HEK293 (cell line): ENCODE measurements around the gene SDE2.

Experiments used
- ZBTB7A ChIP-seq: fragments of 450-650 bp; formaldehyde crosslinking; IDR thresholded peaks from 2 replicates; pipeline ENCODE4 v1.5.1; 2016; ENCODE audit warnings: low read depth, missing biosample characterization, missing genetic modification characterization
- ZNF366 ChIP-seq: fragments of 450-650 bp; formaldehyde crosslinking; conservative IDR thresholded peaks from 2 replicates; pipeline ENCODE4 v1.5.1; 2016; ENCODE audit warnings: missing biosample characterization, missing genetic modification characterization
- ZNF558 ChIP-seq: fragments of 450-650 bp; formaldehyde crosslinking; IDR thresholded peaks from 2 replicates; pipeline ENCODE4 v1.5.1; 2016; ENCODE audit warnings: missing biosample characterization, missing genetic modification characterization
- ZNF776 ChIP-seq: fragments of 450-650 bp; formaldehyde crosslinking; IDR thresholded peaks from 2 replicates; pipeline ENCODE4 v1.5.0; 2017; ENCODE audit warnings: missing biosample characterization, missing genetic modification characterization, borderline replicate concordance
- ZNF837 ChIP-seq: fragments of 450-650 bp; formaldehyde crosslinking; IDR thresholded peaks from 2 replicates; pipeline ENCODE4 v1.5.1; 2016; ENCODE audit warnings: missing biosample characterization, missing genetic modification characterization
- TF ChIP-seq, protein P1 (sequence below): fragments of 450-650 bp; formaldehyde crosslinking; IDR thresholded peaks from 2 replicates; pipeline ENCODE4 v1.5.1; 2016; ENCODE audit warnings: missing biosample characterization, missing genetic modification characterization
- TF ChIP-seq, protein P2 (sequence below): fragments of 450-650 bp; formaldehyde crosslinking; IDR thresholded peaks from 2 replicates; pipeline ENCODE4 v1.5.1; 2016; ENCODE audit warnings: missing biosample characterization, missing genetic modification characterization
- TF ChIP-seq, protein P3 (sequence below): IDR thresholded peaks from 2 replicates; pipeline ENCODE4 v1.6.1; 2011; ENCODE audit warnings: mild to moderate bottlenecking, low read depth, low read length, borderline replicate concordance

DNA sequence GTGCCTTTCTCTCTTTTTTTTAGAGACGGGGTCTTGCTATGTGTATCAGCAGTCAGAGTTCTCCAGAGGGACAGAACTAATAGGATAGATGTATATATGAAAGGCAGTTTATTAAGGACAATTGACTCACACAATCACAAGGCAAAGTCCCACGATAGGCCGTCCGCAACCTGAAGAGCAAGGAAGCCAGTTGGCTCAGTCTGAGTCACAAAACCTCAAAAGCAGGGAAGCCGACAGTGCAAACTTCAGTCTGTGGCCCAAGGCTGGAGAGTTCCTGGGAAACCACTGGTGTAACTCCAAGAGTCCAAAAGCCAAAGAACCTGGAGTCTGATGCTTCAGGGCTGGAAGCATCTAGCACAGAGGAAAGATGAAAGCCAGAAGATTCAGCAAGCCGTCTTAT lies 47.1 kb upstream of the SDE2 start:
- TF ChIP-seq, protein P1, sequence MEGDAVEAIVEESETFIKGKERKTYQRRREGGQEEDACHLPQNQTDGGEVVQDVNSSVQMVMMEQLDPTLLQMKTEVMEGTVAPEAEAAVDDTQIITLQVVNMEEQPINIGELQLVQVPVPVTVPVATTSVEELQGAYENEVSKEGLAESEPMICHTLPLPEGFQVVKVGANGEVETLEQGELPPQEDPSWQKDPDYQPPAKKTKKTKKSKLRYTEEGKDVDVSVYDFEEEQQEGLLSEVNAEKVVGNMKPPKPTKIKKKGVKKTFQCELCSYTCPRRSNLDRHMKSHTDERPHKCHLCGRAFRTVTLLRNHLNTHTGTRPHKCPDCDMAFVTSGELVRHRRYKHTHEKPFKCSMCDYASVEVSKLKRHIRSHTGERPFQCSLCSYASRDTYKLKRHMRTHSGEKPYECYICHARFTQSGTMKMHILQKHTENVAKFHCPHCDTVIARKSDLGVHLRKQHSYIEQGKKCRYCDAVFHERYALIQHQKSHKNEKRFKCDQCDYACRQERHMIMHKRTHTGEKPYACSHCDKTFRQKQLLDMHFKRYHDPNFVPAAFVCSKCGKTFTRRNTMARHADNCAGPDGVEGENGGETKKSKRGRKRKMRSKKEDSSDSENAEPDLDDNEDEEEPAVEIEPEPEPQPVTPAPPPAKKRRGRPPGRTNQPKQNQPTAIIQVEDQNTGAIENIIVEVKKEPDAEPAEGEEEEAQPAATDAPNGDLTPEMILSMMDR (tag by site-specific recombination) = no peak
- TF ChIP-seq ZNF366 (tag by site-specific recombination) (no peak), ZNF558 (no peak), ZNF837 (tag by site-specific recombination) (no peak), ZBTB7A (tag by site-specific recombination) (no peak), ZNF776 (tag by site-specific recombination) (no peak)
- TF ChIP-seq, protein P2, sequence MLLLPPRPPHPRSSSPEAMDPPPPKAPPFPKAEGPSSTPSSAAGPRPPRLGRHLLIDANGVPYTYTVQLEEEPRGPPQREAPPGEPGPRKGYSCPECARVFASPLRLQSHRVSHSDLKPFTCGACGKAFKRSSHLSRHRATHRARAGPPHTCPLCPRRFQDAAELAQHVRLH (tag by site-specific recombination) = no peak
- TF ChIP-seq, protein P3, sequence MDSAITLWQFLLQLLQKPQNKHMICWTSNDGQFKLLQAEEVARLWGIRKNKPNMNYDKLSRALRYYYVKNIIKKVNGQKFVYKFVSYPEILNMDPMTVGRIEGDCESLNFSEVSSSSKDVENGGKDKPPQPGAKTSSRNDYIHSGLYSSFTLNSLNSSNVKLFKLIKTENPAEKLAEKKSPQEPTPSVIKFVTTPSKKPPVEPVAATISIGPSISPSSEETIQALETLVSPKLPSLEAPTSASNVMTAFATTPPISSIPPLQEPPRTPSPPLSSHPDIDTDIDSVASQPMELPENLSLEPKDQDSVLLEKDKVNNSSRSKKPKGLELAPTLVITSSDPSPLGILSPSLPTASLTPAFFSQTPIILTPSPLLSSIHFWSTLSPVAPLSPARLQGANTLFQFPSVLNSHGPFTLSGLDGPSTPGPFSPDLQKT = no peak
